HG03378 (cell line): ENCODE results near the gene ZNF407.
"Not testable (repeated sequence)": the region's sequence is repeated elsewhere in the genome, so short reads cannot be mapped to it uniquely, and the experiment has no call there.

ENCODE experiments used
- ATAC-seq: cut with Tn5 transposase; IDR thresholded peaks from one replicate; pipeline ENCODE4 v1.9.1; 2021; ENCODE audit warnings: mild to moderate bottlenecking, moderate library complexity; ENCODE audit not compliant: unreplicated experiment

ZNF407 gene

GRCh38 chr18:74950479-74950878, 352.8 kb downstream of the ZNF407 start:
- ATAC-seq: no peak

GRCh38 chr18:74951165-74951760, 353.6 kb downstream of the ZNF407 start:
- ATAC-seq: no peak

- no peak for ATAC-seq
These were observed 360.0 kb downstream of the ZNF407 start for GRCh38 chr18:74957588-74958224.

- ATAC-seq: no peak
These were observed 361.5 kb downstream of the ZNF407 start for GRCh38 chr18:74959216-74959615.

GRCh38 chr18:74961596-74961995, 363.9 kb downstream of the ZNF407 start:
- no peak for ATAC-seq

GRCh38 chr18:74963820-74964446, 366.3 kb downstream of the ZNF407 start:
- peak; percentile 87 for ATAC-seq

GRCh38 chr18:74965682-74966081, 368.0 kb downstream of the ZNF407 start:
- ATAC-seq: no peak

GRCh38 chr18:74967438-74967837, 369.8 kb downstream of the ZNF407 start:
- ATAC-seq: no peak

GRCh38 chr18:74967979-74968378, 370.3 kb downstream of the ZNF407 start:
- ATAC-seq: no peak

GRCh38 chr18:74971358-74971757, 373.7 kb downstream of the ZNF407 start:
- not testable (repeated sequence) for ATAC-seq

- not testable (repeated sequence) for ATAC-seq
These were observed 374.1 kb downstream of the ZNF407 start for GRCh38 chr18:74971776-74972175.

- ATAC-seq: no peak
These were observed 374.7 kb downstream of the ZNF407 start for GRCh38 chr18:74972354-74972753.

GRCh38 chr18:74975001-74975400, 377.3 kb downstream of the ZNF407 start:
- no peak for ATAC-seq

GRCh38 chr18:74976331-74976909, 378.8 kb downstream of the ZNF407 start:
- no peak for ATAC-seq

GRCh38 chr18:74977041-74977440, 379.4 kb downstream of the ZNF407 start:
- ATAC-seq: no peak

GRCh38 chr18:74980669-74981068, 383.0 kb downstream of the ZNF407 start:
- ATAC-seq: no peak

GRCh38 chr18:74981476-74981875, 383.8 kb downstream of the ZNF407 start:
- ATAC-seq: no peak

- ATAC-seq: no peak
These were observed 385.4 kb downstream of the ZNF407 start for GRCh38 chr18:74982946-74983635.

GRCh38 chr18:74989134-74989533, 391.5 kb downstream of the ZNF407 start:
- no peak for ATAC-seq

GRCh38 chr18:74990563-74991081, 393.0 kb downstream of the ZNF407 start:
- ATAC-seq: no peak
